Right ventricle myocardium superior (tissue), 1 donor: ENCODE data around the gene CCL1. TPM values are rescaled to one million over a fixed set of nuclear protein-coding genes. Genes with fewer than 3 reads are reported as not detected.
"Not testable (repeated sequence)": the region's sequence is repeated elsewhere in the genome, so short reads cannot be mapped to it uniquely, and the experiment has no call there.

Experiments used
- ATAC-seq: fragments of 200-7000 bp; cut with Tn5 transposase; one replicate; pipeline ENCODE4 v1.9.1; 2020; ENCODE audit warnings: mild to moderate bottlenecking; ENCODE audit not compliant: poor library complexity
- DNase-seq: peaks from one replicate; pipeline ENCODE4 v3.0.0-alpha.2; 2020
- intact Hi-C: fragments of 100-400 bp; cut with DNase I; formaldehyde crosslinking; loops from one replicate; pipeline ENCODE4 v1.11.2; 2022
- total RNA-seq: library from RNA; stranded (reverse); fragmentation: NEBNext Ultra II Directional; extraction: Animal tissue kit (Norgen Biotek cat#: 25700); gene quantifications from one replicate; pipeline ENCODE4 v1.2.1, GENCODE V29; 2021
- donor health status: DM: no; HTN: yes; CAD: no; lungs with severe emphysema.

The CCL1 gene
- total RNA-seq, 1 donor from 2014 or later, result not detected

DNA sequence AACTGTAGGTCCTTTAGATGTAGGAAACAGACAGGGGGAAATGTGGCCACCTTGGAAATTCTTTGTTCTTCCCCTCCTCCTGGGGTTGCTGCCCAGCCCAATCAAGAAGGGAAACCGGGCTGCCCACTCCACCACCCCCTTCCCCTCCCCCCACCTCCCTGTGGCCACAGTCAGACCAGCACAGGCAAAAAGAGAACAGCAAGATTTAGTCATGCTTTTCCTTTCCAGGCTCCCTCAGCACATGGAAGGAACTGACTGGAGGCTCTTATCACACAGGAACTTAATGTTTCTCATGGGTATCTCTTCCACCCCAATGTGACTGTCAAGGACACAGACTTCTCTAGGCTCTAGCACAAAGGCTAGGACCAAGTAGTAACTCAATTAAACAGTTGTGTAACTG, 3.0 kb upstream of the CCL1 start:
- intact Hi-C loops, result no loop called here
- DNase-seq (no peak), ATAC-seq (no peak)

DNA sequence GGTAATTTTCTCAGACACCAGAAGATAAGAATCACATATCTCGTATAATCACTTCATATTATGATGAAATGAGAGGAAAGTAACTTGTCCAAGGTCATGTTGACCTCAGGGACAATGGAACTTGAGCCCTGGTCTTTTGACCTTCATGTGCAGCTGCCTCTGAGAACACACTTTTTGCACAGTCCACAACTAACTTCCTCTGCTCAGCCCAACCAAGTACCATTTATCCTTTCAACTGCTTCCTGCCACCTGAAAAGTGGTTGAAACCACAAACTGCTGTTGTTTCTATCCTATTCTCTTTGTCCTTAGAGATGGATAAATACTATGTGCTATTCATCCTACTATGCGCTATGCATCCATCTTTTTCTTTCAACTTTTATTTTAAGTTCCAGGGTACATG, 2.3 kb upstream of the CCL1 start:
- ATAC-seq, result no peak
- intact Hi-C loops, result no loop called here
- no peak for DNase-seq

DNA sequence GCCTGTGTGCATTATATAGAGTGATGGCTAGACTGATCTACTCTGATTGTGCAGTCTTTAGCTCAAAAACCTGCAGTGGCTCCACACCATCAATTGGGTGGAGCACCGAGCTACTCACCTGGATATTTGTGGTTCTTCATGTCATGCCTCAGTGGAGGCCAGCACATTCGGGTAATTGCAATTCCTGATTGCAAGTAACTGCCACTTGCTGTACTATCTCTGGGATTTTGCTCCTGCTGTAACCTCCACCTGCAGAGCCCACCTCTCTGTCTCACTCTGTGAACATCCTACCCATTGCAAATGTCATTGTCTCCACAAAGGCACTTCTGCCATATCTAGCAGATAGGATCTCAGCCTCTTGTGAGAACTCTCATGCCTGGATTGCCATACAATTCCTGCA, 1.7 kb upstream of the CCL1 start:
- DNase-seq, result no peak
- ATAC-seq, result no peak
- intact Hi-C loops, result no loop called here

DNA sequence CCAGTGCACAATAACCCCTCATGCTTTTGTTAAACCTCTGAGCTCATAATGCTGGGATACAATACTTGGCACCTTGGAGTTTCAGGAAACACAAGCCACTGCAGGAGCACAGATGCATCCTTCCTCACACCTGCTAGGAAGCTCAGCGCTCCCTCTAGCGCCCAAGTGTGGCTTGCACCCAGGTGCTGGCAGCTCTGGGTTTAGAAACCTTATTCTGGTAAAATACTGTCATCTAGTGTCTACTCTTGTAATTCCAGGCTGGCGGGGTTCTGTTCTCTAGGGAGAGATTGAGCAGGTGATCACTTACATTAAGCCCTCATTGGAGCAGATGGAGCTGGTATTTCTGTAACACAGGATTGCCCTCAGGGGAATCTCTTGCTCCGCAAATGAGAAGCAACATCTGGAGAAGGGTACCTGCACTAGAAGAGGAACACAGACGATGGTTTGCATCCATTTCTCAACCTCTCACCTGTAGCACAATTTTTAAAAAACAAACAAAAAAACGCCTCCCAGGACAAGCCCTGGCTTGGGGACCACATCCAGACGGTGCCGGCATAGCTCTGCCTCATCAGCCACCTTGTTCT, 1.5 kb downstream of the CCL1 start:
- peak; percentile 95 for DNase-seq
- intact Hi-C loops, result loop anchor here (2.0 kb wide), 1 partner anchor 161 kb away; no protein-coding TSS in a partner anchor
- peak; percentile 95 for ATAC-seq

DNA sequence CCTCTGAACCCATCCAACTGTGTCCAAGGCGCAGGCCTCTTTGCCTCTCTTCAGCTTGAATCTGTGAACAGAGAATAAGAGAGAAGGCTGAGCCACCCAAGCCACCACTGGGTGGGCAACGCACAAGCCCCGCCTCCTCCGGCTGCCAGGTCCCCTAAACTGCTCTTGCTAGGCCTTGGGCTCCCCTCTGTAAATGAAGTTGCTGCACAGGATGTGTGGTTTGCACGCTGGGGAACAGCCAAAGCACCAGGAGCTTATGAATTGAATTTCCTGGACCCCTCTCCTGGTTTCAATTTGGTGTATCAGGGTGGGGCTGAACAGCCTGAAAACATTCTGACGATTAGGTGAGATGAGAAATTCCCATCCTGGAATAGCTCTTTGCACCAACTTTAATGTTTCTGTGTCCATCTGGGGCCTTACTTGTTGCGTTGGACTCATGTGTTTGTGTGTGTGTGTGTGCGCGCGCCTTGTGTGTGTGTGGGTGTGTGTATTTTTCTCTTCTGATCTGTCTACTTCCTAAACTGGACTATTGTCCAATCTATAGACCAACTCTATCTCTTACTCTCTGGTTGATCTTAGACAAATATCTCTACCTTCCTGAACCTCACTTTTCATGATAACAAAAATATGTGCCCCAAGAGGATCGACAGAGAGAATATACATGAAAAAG, 2.3 kb downstream of the CCL1 start:
- DNase-seq, result no peak
- intact Hi-C loops, result loop anchor here (2.0 kb wide), 1 partner anchor 160 kb away; no protein-coding TSS in a partner anchor
- ATAC-seq, result no peak

DNA sequence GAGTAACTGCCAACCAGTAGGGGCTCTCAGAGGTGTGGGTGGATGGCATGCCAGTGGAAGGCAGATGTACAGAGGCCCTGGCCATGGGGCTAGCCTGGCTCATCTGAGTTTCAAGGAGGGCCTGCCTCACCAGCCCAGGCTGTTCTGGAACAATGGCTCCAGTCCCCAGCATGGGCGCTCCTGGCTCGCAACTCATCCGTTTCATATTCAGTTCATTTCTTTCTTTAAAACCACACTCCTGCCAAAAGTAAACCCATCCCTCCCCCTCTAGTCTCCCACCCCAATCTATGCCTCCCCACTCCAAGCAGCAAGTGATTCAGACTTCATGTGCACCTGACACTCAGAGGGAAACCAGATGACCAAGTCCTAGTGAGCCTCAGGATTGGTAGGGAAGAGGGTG, 4.4 kb downstream of the CCL1 start:
- ATAC-seq (no peak), DNase-seq (no peak)
- intact Hi-C loops, result loop anchor here (5.0 kb wide), 1 partner anchor 46 kb away; no protein-coding TSS in a partner anchor

DNA sequence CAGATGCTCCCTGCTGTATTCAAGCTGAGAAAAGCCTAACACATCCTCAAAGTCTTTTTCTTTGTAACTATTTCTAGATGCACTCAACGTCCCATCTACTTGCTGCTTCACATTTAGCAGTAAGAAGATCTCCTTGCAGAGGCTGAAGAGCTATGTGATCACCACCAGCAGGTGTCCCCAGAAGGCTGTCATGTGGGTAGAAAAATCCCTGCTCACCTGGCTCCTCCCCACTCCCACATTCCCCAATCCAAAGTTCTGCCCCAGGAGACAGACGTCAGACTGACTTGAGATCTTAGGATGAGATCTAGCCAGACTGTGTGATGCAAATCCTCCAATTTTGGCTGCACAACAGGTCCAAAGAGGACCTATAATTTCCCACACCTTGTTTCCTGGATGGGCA, 5.6 kb downstream of the CCL1 start:
- DNase-seq (no peak), ATAC-seq (no peak)
- intact Hi-C loops, result loop anchor here (5.0 kb wide), 1 partner anchor 45 kb away; no protein-coding TSS in a partner anchor

DNA sequence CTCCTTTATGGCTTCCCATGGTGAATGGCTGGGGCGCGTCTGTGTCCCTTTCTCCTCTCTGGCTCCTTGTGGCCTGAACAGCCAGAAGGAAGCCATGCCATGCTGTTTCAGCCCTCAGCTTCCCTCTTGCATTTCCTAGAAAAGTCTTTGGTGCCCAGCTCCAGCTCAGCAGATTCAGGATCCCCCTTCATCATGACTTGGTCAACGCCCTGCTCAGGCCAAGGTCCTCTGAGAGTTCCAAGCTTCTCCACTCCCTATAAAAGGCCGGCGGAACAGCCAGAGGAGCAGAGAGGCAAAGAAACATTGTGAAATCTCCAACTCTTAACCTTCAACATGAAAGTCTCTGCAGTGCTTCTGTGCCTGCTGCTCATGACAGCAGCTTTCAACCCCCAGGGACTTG, 6.8 kb downstream of the CCL1 start, which contains the start of gene CCL13:
CCL13 (plus strand) TSS at position 287 of the 400 bp plus-strand sequence; CDS start at position 334, 47 bp downstream.
- ATAC-seq, result peak; percentile 34
- intact Hi-C loops, result loop anchor here (5.0 kb wide), 1 partner anchor 44 kb away; no protein-coding TSS in a partner anchor
- peak; percentile 50 for DNase-seq

DNA sequence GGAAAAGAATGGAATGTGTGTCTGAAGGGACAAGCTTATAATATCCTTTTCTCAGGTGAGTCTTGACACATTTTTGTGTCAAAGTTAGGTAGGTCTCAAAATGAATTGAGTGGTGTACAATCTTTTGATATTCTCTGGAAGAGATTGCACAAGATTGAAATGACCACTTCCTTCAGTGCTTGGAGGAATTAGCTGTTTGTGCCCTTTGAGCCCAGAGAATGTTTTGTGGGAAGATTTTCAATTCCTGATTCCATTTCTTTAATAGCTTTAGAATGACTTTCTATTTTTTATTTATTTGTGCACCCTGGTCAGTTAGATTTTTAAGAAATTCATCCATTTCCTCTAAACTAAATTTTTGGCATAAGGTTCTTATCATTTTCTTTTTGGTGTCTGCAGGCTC, 8.4 kb downstream of the CCL1 start:
- DNase-seq (no peak), ATAC-seq (no peak)
- intact Hi-C loops, result loop anchor here (5.0 kb wide), 1 partner anchor 42 kb away; no protein-coding TSS in a partner anchor

DNA sequence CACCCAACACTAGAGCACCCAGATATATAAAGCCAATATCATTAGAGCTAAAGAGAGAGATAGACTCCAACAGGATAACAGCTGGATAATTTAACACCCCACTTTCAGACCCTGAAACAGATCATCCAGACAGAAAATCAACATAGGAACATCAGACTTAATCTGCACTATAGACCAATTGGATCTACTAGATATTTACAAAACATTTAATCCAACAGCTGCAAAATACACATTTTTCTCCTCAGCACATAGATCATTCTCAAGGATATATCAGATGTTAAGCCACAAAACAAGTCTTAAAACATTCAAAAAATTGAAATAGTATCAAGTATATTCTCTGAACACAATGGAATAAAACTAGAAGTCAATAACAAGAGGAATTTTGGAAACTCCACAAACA, 10.8 kb downstream of the CCL1 start:
- DNase-seq (no peak), ATAC-seq (no peak)
- intact Hi-C loops, result no loop called here

DNA sequence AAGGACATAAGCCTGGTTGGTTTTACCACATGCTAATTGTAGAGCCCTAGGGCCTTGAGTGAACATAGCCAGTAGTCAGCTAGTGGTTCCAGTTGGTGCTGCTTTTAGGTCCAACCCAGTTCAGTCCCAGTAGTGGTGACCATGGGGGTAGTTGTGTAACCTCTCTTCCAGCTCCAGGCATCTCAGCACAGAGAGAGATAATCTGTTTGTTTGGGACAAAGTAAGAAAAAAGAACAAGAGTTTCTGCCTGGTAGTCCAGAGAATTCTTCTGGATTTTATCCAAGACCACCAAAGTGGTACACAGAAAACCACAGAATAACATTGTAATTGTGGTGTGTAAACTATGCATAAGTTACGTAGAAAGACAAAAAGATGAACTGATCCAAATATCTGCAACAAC, 11.9 kb downstream of the CCL1 start:
- ATAC-seq (no peak), DNase-seq (no peak)
- intact Hi-C loops, result no loop called here

DNA sequence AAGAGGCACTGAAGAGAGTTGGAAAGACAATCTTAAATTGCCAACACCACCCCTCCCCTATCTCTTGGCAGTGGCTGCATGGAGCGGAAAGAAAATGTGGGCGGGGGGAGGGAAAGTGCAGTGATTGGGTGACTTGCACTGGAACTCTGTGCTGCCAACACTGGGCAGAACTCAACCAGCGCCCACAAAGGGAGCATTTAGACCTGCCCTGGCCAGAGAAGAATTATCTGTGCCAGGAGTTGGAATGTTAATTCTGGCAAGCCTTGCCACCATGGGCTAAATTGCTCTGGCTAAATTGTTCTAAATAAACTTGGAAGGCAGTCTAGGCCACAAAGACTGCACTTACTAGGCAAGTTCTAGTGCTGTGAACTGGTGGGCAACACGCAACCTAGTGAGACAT, 13.3 kb downstream of the CCL1 start:
- no peak for DNase-seq
- no peak for ATAC-seq
- intact Hi-C loops, result no loop called here

DNA sequence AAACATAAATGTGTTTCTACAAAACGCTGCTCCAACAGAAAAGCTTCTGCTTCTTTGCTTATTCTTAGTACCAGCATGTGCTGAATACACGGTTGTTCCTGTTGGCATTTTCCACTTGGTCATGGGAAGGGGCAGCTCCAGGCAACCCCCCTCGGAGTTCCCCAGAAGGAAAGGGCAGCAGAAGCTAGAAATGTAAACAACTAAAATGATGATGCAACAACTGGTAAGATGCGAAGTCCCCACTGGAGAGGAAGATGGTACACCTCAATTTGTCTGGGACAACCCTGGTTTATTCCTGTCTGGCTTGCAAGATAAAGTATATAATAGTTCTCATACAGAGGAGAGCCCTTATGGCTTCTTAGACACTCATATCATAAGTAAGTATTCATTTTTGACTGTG, 16.0 kb downstream of the CCL1 start:
- no peak for ATAC-seq
- intact Hi-C loops, result no loop called here
- no peak for DNase-seq

DNA sequence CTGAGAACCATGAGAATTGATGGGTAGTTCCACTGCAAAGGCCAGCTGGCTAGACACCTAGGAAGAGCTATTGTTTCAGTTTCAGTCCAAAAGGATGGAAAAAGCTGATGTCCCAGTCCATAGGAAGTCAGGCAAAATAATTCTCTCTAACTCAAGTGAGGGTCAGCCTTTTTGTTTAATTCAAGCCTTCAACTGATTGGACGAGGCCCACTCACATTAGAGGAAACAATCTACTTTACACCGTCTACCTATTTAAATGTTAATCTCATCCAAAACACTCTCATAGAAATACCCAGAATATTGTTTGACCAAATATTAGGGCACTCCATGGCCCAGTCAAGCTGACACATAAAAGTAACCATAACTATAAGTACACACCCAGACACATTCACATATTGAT, 21.1 kb downstream of the CCL1 start:
- ATAC-seq, result no peak
- no peak for DNase-seq
- intact Hi-C loops, result no loop called here

DNA sequence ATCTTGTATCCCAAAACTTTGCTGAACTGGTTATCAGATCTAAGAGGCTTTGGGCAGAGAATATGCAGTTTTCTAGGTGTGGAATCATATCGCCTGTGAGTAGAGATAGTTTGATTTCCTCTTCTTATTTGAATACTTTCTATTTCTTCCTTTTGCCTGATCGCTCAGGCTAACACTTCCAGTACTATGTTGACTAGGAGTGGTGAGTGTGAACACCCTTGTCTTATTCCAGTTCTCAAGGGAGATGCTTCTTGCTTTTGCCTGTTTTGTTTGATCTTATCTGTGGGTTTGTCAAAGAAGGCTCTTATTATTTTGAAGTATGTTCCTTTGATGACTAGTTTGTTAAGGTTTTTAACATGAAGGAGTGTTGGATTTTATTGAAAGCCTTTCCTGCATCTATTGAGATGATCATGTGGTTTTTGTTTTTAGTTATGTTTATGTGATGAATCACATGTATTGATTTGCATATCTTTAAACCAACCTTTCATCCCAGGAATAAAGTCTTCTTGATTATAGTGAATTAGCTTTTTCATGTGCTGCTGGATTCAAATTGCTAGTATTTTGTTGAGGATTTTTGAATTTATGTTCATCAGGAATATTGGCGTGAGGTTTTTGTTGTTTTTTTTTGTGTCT, 23.8 kb downstream of the CCL1 start:
- ATAC-seq, result no peak
- DNase-seq, result no peak
- intact Hi-C loops, result no loop called here

DNA sequence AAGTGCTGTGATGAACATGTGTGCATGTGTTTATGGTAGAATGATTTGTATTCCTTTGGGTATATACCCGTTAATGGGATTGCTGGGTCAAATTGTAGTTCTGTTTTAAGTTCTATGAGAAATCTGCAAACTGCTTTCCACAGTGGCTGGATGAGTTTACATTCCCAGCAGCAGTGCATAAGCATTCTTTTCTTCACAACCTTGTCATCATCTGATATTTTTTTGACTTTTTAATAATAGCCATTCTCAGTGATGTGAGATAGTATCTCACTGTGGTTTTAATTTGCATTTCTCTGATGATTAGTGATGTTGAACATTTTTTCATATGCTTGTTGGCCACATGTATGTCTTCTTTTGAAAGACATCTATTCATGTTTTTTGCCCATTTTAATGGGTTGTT, 25.3 kb downstream of the CCL1 start:
- DNase-seq (no peak), ATAC-seq (no peak)
- intact Hi-C loops, result no loop called here

DNA sequence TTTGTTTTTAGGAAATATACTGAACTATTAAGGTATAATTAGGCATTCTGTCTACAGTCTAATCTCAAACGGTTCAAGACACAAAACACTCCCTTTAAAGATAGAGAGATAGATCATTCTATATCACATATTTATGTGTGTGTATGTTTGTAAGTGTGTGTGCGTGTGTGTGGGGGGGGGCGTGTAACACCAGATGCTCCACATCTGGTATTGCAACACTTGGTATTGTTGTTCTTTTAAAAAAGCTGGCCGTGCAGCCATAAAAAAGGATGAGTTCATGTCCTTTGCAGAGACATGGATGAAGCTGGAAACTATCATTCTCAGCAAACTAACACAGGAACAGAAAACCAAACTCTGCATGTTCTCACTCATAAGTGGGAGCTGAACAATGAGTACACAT, 35.5 kb downstream of the CCL1 start:
- ATAC-seq, result peak; percentile 67
- DNase-seq, intact Hi-C loops: not testable (repeated sequence)

DNA sequence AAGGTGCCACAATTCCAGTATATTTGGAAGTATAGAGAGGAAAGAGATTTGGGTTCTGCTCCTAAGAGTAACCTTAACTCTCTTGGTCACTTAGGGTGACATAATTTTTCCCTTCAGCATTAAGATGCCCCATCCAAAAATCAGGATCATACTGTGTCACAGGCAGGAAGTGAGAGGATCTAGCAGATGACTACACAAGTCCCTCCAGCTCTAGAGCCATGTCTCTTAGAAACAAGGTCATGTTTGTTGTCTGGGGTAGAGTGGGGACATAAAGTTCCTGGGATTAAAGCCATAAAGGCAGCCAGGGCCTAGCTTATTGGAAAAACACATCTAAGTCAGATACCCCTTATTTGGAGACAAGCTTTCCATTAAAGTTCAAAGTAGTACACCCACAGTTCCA, 41.1 kb downstream of the CCL1 start:
- intact Hi-C loops, result no loop called here
- ATAC-seq (peak; percentile 64), DNase-seq (no peak)

DNA sequence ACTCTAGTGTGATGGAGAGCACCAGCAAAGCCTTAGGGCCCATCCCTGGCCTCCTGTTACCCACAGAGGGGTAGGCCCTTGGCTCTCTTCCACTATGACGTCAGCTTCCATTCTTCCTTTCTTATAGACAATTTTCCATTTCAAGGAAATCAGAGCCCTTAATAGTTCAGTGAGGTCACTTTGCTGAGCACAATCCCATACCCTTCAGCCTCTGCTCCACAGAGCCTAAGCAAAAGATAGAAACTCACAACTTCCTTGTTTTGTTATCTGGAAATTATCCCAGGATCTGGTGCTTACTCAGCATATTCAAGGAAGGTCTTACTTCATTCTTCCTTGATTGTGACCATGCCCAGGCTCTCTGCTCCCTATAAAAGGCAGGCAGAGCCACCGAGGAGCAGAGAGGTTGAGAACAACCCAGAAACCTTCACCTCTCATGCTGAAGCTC, 44.0 kb downstream of the CCL1 start, which contains the start of gene CCL8:
CCL8 (plus strand) TSS at position 397 of the 445 bp plus-strand sequence. CDS start 67 bp downstream, outside the sequence.
- DNase-seq, result no peak
- peak; percentile 59 for ATAC-seq
- intact Hi-C loops, result no loop called here

DNA sequence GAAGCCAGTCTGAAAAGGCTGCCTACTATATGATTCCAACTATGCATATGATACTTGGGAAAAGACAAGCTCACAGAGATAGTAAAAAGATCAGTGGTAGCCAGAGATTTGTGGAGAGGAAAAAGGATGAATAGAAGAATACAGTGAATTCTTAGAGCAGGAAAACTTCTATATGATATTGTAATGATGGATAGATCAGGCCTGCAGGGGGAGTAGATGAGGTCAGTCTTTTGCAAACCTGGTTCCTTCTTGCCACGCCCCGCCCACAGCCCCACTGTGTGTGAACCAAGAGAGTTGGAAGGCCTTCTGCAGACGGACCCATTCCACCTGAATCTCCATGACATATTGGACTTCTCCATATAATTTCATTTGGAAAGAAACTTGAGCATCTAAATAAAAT, 44.6 kb downstream of the CCL1 start:
- intact Hi-C loops, result no loop called here
- DNase-seq, result peak; percentile 52
- no peak for ATAC-seq
